GM21526 (cell line): ENCODE measurements around the gene CAPN8.

ENCODE experiments used
- ATAC-seq: cut with Tn5 transposase; IDR thresholded peaks from one replicate; pipeline ENCODE4 v1.9.1; 2021; ENCODE audit warnings: moderate library complexity; ENCODE audit not compliant: unreplicated experiment, low FRiP score

The CAPN8 gene

DNA sequence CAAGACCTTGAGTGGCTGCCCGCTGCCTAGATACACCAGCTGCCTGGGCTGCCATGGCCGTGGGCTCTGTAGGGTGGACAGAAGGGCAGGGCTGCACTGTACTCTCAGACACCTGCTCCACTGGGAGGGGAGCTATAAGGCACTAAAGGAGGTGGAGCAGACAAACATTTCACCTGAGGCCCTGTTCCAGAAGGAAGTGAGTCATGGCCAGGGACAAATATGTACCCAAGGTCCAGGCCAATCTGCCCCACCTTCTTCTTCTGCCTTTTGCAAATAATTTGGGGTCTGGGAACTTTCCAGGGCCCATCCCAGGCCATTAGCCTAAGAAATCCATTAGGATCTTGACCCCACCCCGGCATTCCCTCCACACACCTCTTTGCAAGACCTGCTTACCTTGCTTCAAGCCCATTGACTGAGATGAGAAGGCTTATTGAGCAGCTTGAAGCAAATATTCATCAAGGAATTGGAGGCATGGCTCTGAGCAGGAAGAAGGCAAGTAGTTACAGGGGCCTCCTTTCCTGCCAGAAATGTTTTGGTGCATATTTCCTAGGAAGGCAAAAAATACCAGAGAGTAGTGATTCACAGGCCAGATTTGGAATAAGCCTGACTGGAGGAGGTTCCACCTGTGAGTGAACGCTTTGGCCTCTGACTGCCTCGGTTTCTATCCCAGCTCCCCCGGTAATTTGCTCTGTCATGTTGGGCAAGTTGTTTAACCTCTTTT is at the start of gene CAPN8:
TSS of gene CAPN8 (minus strand) at position 110 of the 721 bp plus-strand sequence. CDS start at position 55, 55 bp downstream.
- no peak for ATAC-seq

DNA sequence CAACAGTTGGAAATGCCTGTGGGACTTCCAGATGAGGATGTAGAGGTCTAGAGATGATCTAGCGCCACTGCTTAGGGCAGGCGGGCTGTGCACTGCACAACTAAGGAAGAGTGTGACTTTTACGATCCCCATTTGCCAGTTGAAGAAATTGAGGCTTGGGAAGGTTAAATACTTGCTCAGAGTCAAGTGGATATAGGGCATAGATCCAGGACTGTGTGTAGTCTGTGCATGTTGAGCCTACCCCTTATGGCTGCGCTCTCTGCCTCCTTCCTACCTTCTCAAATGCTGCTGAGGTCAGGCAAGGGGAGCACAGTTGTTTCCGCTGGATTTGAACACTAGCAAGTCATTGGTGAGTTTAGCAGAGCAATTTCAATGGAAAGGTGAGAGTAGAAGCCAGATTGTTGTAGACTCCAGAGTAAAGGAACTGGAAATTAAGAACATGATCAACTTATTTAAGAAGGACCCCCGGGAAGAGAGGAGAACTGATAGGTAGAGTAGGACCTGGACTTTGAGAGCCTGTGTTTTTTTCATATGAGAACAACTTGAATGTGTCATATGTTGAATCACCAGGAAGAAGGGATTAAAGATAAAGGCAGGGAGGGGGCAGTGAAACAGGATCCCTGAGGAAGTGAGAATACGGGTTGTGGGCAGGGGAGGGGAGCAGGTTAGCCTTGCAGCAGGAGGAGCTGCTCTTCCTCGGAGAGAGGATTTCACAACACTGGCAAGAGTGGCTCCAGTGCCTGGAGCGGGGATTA is 49.5 kb upstream of the CAPN8 start:
- ATAC-seq = no peak

DNA sequence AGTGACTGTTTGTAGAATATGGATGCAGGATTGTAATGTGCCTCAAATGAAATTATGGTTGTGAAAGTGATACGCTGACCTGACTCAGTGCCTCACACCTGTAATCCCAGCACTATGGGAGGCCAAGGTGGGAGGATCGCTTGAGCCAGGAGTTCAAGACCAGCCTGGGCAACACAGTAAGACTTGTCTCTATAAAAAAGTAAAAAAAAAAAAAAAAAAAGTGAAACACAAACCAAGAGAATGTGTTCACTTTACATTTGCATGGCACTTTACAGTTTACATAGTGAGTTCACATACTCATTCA is 48.9 kb upstream of the CAPN8 start:
- no peak for ATAC-seq

DNA sequence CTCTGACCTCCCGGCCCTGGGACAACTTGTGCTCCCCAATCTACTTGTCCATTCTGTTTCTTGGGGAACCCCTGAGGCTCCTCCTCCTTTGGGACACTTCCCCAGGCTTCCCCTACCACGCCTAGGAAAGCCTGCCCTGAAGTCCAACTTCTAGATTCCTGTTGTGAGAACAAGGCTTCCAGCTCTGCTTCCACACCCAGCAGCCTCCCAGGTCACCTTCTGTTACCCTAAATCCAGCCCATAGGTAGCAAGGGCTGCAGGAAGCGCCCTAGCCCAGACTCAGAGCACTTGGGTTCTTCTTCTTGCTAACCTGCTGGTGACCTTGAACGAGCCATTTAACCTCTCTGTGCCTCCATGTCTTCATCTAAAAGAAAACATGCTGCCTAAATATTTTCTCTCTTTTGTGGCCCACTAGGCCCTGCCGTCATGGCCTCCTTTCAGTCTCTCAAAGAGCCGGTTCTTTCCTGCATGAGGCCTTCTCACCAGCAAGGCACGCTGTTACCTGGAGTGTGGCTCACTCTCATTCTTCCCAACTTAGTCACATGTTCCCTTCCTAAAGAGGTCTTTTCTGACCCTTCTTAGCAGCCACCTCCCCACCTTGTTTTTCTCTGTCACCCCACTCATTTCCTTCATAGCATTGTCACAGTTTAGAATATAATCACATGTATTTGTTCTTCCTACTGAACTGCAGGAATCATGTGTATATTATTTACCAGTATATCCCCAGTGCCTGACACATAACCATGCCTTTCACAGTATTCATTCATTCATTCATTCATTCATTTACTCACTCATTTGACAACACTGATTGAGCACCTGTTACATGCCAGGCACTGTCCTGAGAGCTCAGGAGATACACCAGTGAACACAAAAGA is 48.3 kb upstream of the CAPN8 start:
- no peak for ATAC-seq

DNA sequence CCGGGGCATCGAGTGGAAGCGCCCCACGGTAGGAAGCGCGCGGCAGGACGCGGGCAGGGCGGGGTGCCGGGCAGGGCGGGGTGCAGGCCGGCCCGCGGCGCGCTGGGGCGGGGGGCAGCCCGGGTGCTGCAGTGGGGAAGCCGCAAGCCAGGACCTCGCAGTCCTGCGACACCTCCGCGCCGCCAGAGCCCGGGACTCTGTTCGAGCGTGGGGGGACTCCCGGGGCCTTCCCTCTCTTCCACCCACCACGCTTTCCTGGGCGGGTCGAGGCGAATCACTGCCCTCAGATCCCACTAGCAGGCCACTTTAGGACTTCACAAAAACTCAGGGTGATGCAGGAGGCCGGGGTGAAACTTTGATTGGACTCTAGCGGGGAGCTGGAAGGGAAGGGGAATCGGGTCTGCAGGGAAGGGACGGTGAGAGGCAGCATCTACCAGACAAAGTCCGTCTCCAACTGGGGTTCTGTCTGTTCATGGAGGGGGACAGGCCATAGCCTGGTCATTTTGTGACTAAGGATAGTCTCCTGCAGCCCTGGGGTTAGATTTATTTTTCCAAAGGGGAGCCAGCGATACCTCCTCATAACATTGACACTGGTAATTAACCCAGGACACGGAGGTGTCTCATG is 47.5 kb upstream of the CAPN8 start:
- peak; percentile 20 for ATAC-seq

DNA sequence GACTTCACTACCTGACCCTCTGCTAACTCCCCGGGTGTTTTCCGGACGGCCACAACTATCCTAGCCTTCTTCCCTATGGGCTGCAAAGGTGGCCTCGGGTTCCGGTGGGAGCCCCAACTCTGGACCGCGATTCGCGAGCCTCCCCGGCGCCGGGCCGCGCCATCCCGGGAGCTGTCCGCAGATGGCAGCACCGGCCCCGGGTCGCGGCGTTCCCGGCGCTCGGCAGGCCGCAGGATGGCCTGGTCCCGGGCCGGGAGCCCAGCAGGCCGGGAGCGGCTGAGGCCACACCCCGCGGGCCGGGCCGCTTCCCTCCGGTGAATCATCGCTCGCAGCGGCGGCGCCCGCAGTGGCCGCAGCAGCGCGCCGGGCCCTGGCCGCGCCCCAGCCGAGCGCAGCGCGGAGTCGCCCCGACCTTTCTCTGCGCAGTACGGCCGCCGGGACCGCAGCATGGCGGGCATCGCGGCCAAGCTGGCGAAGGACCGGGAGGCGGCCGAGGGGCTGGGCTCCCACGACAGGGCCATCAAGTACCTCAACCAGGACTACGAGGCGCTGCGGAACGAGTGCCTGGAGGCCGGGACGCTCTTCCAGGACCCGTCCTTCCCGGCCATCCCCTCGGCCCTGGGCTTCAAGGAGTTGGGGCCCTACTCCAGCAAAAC is 46.8 kb upstream of the CAPN8 start, which contains the start of gene CAPN2:
TSS of gene CAPN2 (plus strand) at position 346 of the 656 bp plus-strand sequence. CDS start at position 448, 102 bp downstream.
- peak; percentile 50 for ATAC-seq

DNA sequence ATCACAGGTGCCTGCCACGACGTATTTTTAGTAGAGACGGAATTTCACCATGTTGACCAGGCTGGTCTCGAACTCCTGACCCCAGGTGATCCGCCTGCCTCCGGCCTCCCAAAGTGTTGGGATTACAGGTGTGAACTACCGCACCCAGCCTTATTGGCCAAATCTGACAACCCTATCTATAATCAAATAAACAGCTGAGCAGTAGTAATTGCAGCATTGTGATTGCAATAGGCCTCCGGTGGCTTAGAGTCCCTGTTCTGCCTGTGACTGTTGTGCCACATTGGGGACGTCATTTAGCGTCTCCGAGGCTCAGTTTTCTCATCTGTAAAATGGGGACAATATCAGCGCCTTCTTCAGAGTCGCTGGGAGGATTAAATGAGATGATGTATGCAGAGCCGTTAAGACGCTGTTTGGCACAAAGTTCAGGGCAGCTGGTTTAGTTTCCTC is 46.3 kb upstream of the CAPN8 start:
- no peak for ATAC-seq

DNA sequence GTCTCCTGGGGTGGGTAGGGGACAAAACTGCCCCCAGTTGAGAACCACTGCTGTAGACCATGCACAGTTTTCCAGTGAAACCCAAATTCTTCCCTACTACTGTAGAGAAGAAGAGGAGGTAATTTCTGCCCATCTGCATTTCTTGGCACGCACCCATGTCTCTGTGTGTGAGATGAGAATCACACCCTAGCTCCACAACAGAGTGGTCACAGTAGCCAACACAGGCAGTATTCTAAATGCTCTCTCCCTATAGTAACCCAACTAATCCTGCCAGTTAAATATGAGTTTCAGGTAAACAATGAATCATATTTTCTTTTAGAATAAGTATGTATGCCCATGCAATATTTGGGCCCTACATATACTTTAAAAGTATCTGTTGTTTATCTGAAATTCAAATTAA is 45.7 kb upstream of the CAPN8 start:
- no peak for ATAC-seq

DNA sequence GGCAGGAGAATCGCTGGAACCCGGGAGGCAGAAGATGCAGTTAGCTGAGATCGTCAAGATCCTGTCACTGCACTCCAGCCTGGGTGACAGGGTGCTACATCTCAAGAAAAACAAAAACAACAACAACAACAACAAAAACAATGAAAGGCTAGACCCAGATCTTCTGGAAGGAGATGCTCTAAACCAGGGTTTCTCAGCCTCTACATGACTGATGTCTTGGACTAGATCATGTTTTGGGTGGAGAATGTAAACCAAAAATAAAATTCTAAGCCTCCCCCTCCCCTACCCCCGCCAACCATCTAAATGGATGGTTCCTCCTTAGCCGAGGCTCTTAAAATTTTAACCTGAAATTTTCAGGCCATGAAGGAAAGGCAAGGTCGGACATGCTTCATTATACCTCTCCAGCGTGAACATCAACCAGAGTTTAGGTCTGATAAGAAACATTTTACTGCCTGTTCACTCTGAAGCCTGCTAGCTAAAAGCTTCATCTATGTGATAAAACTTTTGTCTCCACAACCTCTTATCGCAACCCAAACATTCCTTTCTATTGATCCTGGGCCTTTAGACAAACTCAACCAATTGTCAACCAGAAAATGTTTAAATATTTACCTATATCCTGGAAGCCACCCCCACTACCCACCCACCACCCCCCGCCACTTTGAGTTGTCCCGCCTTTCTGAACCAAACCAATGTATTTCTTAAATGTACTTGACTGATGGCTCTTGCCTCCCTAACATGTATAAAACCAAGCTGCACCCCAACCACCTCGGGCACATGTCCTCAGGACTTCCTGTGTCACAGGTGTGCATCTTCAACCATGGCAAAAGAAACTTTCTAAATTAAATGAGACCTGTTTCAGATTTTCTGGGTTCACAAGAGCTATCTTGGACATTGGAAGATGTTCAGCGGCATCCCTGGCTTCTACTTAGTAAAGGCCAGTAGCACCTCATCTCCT is 45.0 kb upstream of the CAPN8 start:
- no peak for ATAC-seq

DNA sequence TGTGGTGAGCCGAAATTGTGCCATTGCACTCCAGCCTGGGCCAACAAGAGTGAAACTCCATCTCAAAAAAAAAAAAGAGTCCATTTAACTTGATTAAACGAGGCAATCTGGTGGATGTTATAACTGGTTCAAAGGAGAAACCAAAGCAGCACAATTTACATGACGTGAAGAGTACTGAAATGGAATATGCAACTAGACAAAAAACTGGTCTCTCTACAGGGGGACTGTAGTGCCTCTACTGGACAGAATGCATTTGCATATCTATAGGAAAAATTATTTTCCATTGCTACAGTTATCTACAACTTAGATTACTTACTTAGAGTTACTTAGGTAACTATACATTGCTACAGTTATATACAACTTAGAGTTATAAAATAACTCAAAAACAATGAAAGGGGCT is 44.1 kb upstream of the CAPN8 start:
- no peak for ATAC-seq

DNA sequence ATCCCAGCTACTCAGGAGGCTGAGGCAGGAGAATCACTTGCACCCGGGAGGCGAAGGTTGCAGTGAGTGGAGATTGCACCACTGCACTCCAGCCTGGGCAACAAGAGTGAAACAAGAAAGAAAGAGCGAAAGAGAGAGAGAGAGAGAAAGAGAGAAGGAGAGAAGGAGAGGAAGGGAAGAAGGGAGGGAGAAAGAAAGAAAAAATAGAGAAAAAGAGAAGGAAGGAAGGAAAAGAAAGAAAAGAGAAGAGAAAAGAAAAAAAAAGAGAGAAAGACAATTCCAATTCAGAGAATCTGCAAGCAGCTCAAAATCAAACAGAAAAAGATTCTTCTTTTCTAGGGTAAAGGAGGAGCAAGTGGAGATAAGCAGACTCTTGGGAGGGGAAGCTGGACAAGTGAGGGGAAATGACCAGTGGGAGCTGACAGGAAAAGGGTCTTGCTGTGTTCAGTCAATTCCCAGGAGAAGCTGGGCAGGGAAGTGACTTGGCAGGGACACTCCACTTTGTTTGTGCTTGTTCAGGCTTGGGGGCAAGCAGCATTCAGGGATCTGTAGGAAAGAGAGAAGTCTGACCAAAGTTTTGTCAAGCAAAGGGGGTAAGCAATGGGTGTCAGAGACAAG is 43.3 kb upstream of the CAPN8 start:
- no peak for ATAC-seq

DNA sequence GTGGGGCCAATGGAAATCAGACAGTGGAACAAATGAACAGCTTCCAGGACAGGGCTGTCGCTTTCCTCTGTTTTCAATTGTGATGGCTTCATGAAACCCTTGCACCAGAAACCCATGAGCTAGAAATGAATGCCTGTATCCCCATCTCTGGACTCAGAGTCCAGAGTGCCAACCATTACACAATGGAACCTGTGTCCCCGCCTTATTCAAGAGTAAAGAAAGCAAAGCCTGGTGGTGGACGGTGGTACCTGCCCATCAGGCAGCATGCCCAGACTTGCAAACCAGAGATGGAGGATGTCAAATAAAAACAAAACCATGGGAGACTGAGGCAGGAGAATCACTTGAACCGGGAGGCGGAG is 42.5 kb upstream of the CAPN8 start:
- ATAC-seq = no peak

DNA sequence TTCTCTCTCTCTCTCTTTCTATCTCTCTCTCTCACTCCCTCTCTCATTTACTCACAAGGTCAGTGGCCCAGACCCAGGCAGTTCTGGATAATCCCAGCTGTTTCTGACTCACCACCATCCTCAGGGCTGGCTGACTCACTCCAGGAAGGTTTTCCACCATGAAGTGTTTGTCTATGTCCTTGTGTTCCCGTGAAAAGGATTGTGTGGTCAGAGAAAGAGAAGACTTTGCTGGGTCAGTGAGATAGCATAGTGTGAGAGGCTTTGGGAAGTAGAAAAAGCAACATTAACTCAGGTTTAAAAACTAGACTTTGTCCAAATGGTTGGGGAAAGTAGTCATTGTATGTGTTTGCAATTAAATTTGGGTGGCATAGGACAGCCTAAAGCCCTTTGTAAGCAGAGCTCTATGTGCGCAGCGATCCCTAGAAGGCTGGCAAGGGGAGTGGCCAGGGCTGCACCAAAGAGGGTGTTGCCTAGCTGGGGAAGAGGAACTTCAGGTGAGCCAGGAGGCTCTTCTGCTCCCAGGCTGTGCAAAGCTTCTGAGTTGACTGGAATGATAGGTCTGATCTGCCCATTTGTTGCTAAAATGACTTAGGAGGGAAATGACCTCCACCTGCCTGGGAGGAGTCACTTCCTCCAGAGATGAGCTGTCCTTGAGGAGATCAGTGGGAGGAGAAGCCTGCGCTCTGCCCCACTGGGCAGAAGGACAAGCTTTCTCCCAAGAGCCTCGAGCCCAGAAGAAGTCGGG is 41.9 kb upstream of the CAPN8 start:
- ATAC-seq = no peak

DNA sequence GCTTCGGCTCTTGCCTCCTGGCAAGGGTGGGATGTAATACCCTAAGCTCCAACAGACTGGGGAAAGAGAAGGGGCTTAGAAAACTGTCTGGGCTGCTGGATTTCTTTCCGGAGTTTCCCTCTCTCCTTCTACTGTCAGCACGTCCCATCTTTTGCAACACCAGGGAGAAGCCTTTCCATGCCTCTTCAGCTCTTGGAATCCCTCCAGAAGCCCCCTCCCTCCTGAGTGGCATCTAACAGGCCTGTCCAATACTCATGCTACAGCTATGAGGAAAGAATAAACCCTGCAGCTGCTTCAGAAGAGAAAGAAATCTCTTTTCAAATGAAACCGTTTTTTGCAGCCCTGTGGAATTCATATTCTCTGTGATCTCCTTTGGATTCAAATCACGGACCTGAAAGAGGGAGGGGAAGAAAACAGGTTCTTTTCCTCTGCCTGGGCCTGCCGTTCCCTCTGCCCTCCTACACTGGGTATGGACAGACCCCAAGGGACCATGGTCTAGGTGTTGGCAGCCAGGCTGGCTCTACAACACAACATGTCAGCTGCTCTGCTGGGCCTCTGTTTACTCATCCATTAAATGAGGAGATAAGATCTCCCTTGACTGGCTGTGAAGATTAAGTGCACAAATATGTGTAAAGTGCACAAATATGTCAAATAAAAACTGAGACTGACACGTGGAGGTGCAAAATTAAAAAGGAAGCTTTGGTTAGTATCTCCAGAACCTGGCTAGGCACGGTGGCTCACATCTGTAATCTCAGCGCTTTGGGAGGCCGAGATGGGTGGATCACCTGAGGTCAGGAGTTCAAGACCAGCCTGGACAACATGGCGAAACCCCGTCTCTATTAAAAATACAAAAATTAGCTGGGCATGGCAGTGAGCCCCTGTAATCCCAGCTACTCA is 40.8 kb upstream of the CAPN8 start:
- ATAC-seq = no peak

DNA sequence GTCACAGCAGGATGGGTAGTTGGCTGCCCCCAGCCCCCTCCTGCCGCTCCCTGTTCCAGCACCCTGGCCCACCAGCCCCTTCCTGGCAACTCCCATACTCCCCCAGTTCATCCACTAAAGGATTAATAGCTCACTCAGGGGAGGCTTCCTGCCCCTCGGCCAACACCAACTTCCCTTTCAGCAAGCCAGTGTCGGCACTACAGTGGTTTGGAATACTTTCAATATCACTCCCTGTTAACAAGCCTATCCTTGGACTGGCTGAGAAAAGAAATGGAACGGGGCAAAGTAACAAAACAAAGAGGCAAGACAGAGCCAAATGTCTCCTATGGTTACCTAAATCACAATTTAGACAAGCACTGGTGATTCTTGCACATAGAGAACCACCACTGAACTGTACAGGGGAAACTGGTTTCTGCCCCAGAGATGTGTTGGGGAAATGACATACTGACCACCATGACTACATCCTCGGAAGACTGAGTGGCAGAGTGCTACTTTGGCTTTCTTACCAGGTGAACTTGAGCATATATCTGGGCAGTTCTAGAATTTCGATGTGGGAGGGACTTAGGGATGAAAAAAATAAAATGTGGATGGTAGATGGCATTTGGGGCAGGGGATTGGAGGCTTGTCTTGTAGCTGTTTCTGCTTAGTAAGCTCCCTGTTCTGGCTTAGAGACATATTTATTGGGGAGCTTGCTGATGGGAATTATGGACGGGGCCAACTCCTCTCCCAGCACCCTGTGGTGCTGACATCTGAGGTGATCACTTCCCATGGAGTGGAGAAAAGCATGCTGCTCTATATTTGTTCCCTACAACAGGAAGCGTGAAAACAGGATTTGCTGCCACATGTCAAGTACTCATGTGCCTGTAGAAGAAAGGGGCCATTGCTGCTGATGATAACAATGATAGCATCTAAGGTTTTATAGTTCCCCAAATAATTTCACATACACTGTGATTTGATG is 39.7 kb upstream of the CAPN8 start:
- no peak for ATAC-seq

DNA sequence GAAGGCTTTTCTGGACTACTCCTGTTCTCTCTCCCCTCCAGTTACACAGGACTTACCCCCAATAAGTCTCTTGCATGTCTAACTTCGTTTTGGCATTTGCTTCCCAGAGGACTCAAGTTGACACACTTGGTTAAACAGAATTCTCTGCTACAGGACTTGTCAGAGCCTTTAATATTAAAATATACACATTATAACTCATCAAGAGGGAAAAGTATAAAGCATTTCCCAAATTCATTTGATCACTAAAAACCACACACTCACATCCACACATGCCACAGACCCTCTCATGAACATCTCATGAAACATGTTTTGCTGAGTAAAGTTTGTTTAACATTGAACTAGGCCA is 38.1 kb upstream of the CAPN8 start:
- ATAC-seq = no peak
